ENCODE data around the gene TBC1D30.

Gene TBC1D30

GRCh38 chr12:64894827-64895475 lies 70.5 kb downstream of the TBC1D30 start:
- TF ChIP-seq POLR2A (IDR thresholded peaks at IDR 0.05; ENCODE audit: low read depth, low read length) = no peak
- no peak for DNase-seq (ENCODE audit: insufficient read length, low spot score)
- no peak for FAIRE-seq

GRCh38 chr12:64895526-64895925 lies 71.1 kb downstream of the TBC1D30 start:
- FAIRE-seq (no peak), DNase-seq (ENCODE audit: insufficient read length, low spot score) (no peak)
- no peak for TF ChIP-seq POLR2A (IDR thresholded peaks at IDR 0.05; ENCODE audit: low read depth, low read length)

GRCh38 chr12:64900540-64900939 lies 76.1 kb downstream of the TBC1D30 start:
- FAIRE-seq = no peak
- DNase-seq (ENCODE audit: insufficient read length, low spot score) = no peak
- no peak for TF ChIP-seq POLR2A (IDR thresholded peaks at IDR 0.05; ENCODE audit: low read depth, low read length)

- DNase-seq (ENCODE audit: insufficient read length, low spot score) (no peak), FAIRE-seq (no peak)
- TF ChIP-seq POLR2A (IDR thresholded peaks at IDR 0.05; ENCODE audit: low read depth, low read length) = no peak
These were observed 79.2 kb downstream of the TBC1D30 start for GRCh38 chr12:64903479-64904152.

- no peak for TF ChIP-seq POLR2A (IDR thresholded peaks at IDR 0.05; ENCODE audit: low read depth, low read length)
- FAIRE-seq = no peak
These were observed 82.7 kb downstream of the TBC1D30 start for GRCh38 chr12:64907097-64907496.

GRCh38 chr12:64909124-64909523 lies 84.7 kb downstream of the TBC1D30 start:
- TF ChIP-seq POLR2A (IDR thresholded peaks at IDR 0.05; ENCODE audit: low read depth, low read length) = no peak
- FAIRE-seq (no peak), DNase-seq (ENCODE audit: insufficient read length, low spot score) (no peak)

More at GRCh38 chr12:64907097-64907496, 82.7 kb downstream of the TBC1D30 start:
- no peak for DNase-seq (ENCODE audit: insufficient read length, low spot score)

- FAIRE-seq (no peak), DNase-seq (ENCODE audit: insufficient read length, low spot score) (no peak)
- TF ChIP-seq POLR2A (IDR thresholded peaks at IDR 0.05; ENCODE audit: low read depth, low read length) = no peak
These were observed 86.6 kb downstream of the TBC1D30 start for GRCh38 chr12:64911081-64911480.

GRCh38 chr12:64911912-64912311 lies 87.5 kb downstream of the TBC1D30 start:
- no peak for DNase-seq (ENCODE audit: insufficient read length, low spot score)
- TF ChIP-seq POLR2A (IDR thresholded peaks at IDR 0.05; ENCODE audit: low read depth, low read length) = no peak
- FAIRE-seq = no peak

- DNase-seq (ENCODE audit: insufficient read length, low spot score) = no peak
- no peak for FAIRE-seq
- TF ChIP-seq POLR2A (IDR thresholded peaks at IDR 0.05; ENCODE audit: low read depth, low read length) = no peak
These were observed 88.2 kb downstream of the TBC1D30 start for GRCh38 chr12:64912516-64913255.

- DNase-seq (ENCODE audit: insufficient read length, low spot score) (no peak), FAIRE-seq (no peak)
- TF ChIP-seq POLR2A (IDR thresholded peaks at IDR 0.05; ENCODE audit: low read depth, low read length) = no peak
These were observed 90.8 kb downstream of the TBC1D30 start for GRCh38 chr12:64915242-64915641.

GRCh38 chr12:64916411-64917261 lies 92.2 kb downstream of the TBC1D30 start:
- TF ChIP-seq POLR2A (IDR thresholded peaks at IDR 0.05; ENCODE audit: low read depth, low read length) = no peak
- DNase-seq (ENCODE audit: insufficient read length, low spot score) (no peak), FAIRE-seq (no peak)

GRCh38 chr12:64918344-64918743 lies 93.9 kb downstream of the TBC1D30 start:
- DNase-seq (ENCODE audit: insufficient read length, low spot score) (no peak), FAIRE-seq (no peak)
- no peak for TF ChIP-seq POLR2A (IDR thresholded peaks at IDR 0.05; ENCODE audit: low read depth, low read length)

- no peak for TF ChIP-seq POLR2A (IDR thresholded peaks at IDR 0.05; ENCODE audit: low read depth, low read length)
- DNase-seq (ENCODE audit: insufficient read length, low spot score) (no peak), FAIRE-seq (no peak)
These were observed 94.4 kb downstream of the TBC1D30 start for GRCh38 chr12:64918801-64919200.

GRCh38 chr12:64922853-64923252 lies 98.4 kb downstream of the TBC1D30 start:
- no peak for FAIRE-seq
- DNase-seq (ENCODE audit: insufficient read length, low spot score) = no peak
- no peak for TF ChIP-seq POLR2A (IDR thresholded peaks at IDR 0.05; ENCODE audit: low read depth, low read length)
